Tibial artery (tissue), 4 donors: ENCODE data around the gene SLC37A1.

ENCODE experiments used
- DNase-seq, 2 donors: peaks; one replicate each; pipeline ENCODE4 v3.0.0-alpha.2; 2019
- H3K27ac ChIP-seq, 2 donors: fragments of 200-600 bp; sonication (generic) in 1 of 2; 1 replicate in 1 of 2; 2 replicates in 1 of 2; pipeline ENCODE4 v1.5.1; 2018 to 2019; ENCODE audit warnings: mild to moderate bottlenecking in 1 of 2
- H3K27me3 ChIP-seq, 2 donors: fragments of 200-600 bp; sonication (generic) in 1 of 2; one replicate each; pipeline versions ENCODE4 v1.5.1 to v1.6.0; 2016 to 2019
- H3K36me3 ChIP-seq, 3 donors: fragments of 200-600 bp; sonication (generic) in 2 of 3; one replicate each; pipeline ENCODE4 v1.5.1; 2016 to 2019; ENCODE audit warnings: mild to moderate bottlenecking in 2 of 3
- H3K4me1 ChIP-seq, 4 donors: fragments of 200-600 bp; sonication (generic) in 2 of 4; 1 replicate in 3 of 4; 2 replicates in 1 of 4; pipeline ENCODE4 v1.5.1; 2016 to 2019
- H3K4me3 ChIP-seq, 2 donors: fragments of 200-600 bp; sonication (generic) in 1 of 2; 1 replicate in 1 of 2; 2 replicates in 1 of 2; pipeline ENCODE4 v1.5.1; 2018 to 2019; ENCODE audit warnings: mild to moderate bottlenecking in 2 of 2
- H3K9me3 ChIP-seq, 3 donors: fragments of 200-600 bp; sonication (generic) in 1 of 3; one replicate each; pipeline ENCODE4 v1.5.1; 2016 to 2019
- CTCF ChIP-seq, 2 experiments: fragments of 200-600 bp in 1 of 2; fragments of 450-650 bp in 1 of 2; IDR thresholded peaks; one replicate each; pipeline ENCODE4 v1.5.1; 2017 to 2019; ENCODE audit warnings: antibody characterized with exemption in 2 of 2, mild to moderate bottlenecking in 1 of 2, moderate library complexity in 1 of 2
- intact Hi-C: fragments of 100-400 bp; cut with DNase I; formaldehyde crosslinking; loops from one replicate; pipeline ENCODE4 v1.15.0; 2023; ENCODE audit warnings: low total_unique reads

The SLC37A1 gene

GRCh38 chr21:42556960-42557359 is 43.3 kb downstream of the SLC37A1 start:
- TF ChIP-seq CTCF (IDR thresholded peaks at IDR 0.05) = no peak
- intact Hi-C loops = no loop called here
- peaks cover 3 to 70% (median 43%) of the 10 kb centered on the region in 3 donors for H3K36me3 ChIP-seq
- H3K4me3 ChIP-seq = no peak overlapping the region
- H3K27me3 ChIP-seq = no peaks in the 10 kb centered on the region
- peak; percentile 17 to 58 for DNase-seq
- no peak overlapping the region for H3K27ac ChIP-seq
- H3K4me1 ChIP-seq = no peaks in the 10 kb centered on the region
- H3K9me3 ChIP-seq = no peaks in the 10 kb centered on the region

GRCh38 chr21:42557420-42557819 is 43.8 kb downstream of the SLC37A1 start:
- Histone ChIP-seq H3K36me3 (peaks cover 3 to 73% (median 46%) of the 10 kb centered on the region in 3 donors), H3K27ac (no peak overlapping the region), H3K27me3 (no peaks in the 10 kb centered on the region), H3K9me3 (no peaks in the 10 kb centered on the region), H3K4me3 (no peak overlapping the region), H3K4me1 (no peaks in the 10 kb centered on the region)
- TF ChIP-seq CTCF (IDR thresholded peaks at IDR 0.05) = no peak
- intact Hi-C loops = no loop called here
- DNase-seq = peak; percentile 5 to 27

GRCh38 chr21:42558368-42558767 is 44.7 kb downstream of the SLC37A1 start:
- DNase-seq = no peak
- H3K4me3 ChIP-seq = no peak overlapping the region
- no peaks in the 10 kb centered on the region for H3K4me1 ChIP-seq
- H3K27ac ChIP-seq = no peak overlapping the region
- H3K36me3 ChIP-seq = peaks cover 3 to 83% (median 52%) of the 10 kb centered on the region in 3 donors
- no peaks in the 10 kb centered on the region for H3K27me3 ChIP-seq
- TF ChIP-seq CTCF (IDR thresholded peaks at IDR 0.05) = no peak
- H3K9me3 ChIP-seq = no peaks in the 10 kb centered on the region
- intact Hi-C loops = no loop called here

GRCh38 chr21:42558846-42559245 is 45.2 kb downstream of the SLC37A1 start:
- peak; percentile 5 to 62 for DNase-seq
- intact Hi-C loops = no loop called here
- Histone ChIP-seq H3K4me1 (no peaks in the 10 kb centered on the region), H3K36me3 (peaks cover 3 to 88% (median 57%) of the 10 kb centered on the region in 3 donors), H3K27me3 (no peaks in the 10 kb centered on the region), H3K9me3 (no peaks in the 10 kb centered on the region), H3K4me3 (no peak overlapping the region), H3K27ac (no peak overlapping the region)
- TF ChIP-seq CTCF (IDR thresholded peaks at IDR 0.05) = no peak

- H3K36me3 ChIP-seq = peaks cover under 1 to 88% (median 55%) of the 10 kb centered on the region in 3 donors
- intact Hi-C loops = no loop called here
- TF ChIP-seq CTCF (IDR thresholded peaks at IDR 0.05) = no peak
- H3K4me1 ChIP-seq = no peaks in the 10 kb centered on the region
- H3K9me3 ChIP-seq = no peaks in the 10 kb centered on the region
- no peaks in the 10 kb centered on the region for H3K27me3 ChIP-seq
- no peak overlapping the region for H3K27ac ChIP-seq
- peak; percentile 8 to 47 for DNase-seq
- H3K4me3 ChIP-seq = no peak overlapping the region
Observed at GRCh38 chr21:42559326-42559725, 45.7 kb downstream of the SLC37A1 start.
